Measurements from ENCODE around the gene ELMOD1. TPM values are rescaled to one million over a fixed set of nuclear protein-coding genes. Genes with fewer than 3 reads are reported as not detected.

Gene ELMOD1
- total and polyA plus RNA-seq, 2 donors (not counting 1 experiment from before 2014, with no cell fraction given) = not detected

DNA sequence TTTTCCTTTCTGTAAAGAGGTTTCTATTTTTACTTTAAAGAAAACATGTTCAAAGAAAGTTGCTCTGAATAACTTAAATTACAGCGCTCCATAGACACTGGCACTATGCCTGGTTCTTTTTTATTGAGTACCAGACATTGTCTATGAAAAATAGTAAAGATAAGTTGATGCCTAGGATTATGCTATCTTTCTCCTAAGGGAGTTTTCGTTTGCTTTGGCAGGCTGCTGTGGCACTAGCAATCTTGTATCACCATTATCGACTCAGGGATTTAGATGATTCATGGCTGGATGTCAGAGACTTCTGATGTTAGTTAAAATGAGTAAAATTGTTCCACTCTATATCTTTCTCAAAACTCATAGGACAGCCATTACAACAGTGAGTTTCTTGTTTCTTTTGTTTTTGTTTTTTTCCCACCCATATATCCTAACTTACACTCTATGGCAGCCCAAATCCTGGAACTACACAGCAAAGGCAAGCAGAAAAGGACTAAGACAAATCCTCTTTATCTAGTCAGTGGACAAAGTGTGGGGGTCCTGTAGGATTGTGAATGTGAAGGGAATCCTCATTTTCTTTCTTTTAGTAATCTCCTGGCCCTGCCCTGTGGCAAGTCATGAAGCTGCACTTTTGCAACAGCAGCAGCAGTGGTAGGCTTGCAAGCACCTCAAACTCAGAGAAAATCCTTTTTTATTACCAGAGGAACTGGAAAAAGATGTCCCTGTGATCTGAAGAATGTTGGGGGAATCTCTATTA, 100.2 kb downstream of the ELMOD1 start:
- WGBS (ENCODE audit: insufficient coverage) = no CpG with 5 or more reads among the region's 3 CpGs
- DNase-seq (no peak), ATAC-seq (ENCODE audit: low read depth) (no peak)
- intact Hi-C loops (cut with micrococcal nuclease) = loop anchor here (10.0 kb wide), 1 partner anchor 1536 kb away; no protein-coding TSS in a partner anchor
- Mint-ChIP-seq H3K4me3 (no peak overlapping the region), H3K27ac (no peak overlapping the region), H3K9me3 (ENCODE audit: insufficient read depth) (no peaks in the 10 kb centered on the region), H3K27me3 (peaks cover 21% of the 10 kb centered on the region), H3K4me1 (no peaks in the 10 kb centered on the region)
- H3K27ac ChIP-seq (ENCODE audit: low read length in 2 of 2) = no peak overlapping the region
- TF ChIP-seq, protein P1, sequence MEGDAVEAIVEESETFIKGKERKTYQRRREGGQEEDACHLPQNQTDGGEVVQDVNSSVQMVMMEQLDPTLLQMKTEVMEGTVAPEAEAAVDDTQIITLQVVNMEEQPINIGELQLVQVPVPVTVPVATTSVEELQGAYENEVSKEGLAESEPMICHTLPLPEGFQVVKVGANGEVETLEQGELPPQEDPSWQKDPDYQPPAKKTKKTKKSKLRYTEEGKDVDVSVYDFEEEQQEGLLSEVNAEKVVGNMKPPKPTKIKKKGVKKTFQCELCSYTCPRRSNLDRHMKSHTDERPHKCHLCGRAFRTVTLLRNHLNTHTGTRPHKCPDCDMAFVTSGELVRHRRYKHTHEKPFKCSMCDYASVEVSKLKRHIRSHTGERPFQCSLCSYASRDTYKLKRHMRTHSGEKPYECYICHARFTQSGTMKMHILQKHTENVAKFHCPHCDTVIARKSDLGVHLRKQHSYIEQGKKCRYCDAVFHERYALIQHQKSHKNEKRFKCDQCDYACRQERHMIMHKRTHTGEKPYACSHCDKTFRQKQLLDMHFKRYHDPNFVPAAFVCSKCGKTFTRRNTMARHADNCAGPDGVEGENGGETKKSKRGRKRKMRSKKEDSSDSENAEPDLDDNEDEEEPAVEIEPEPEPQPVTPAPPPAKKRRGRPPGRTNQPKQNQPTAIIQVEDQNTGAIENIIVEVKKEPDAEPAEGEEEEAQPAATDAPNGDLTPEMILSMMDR (IDR thresholded peaks at IDR 0.05) = no peak
- no peak for TF ChIP-seq EZH2 (IDR thresholded peaks at IDR 0.05; ENCODE audit: borderline replicate concordance, insufficient read depth, low read depth, low read length, poor library complexity, severe bottlenecking)
- POLR2A ChIA-PET = no interaction called here
- no peaks in the 10 kb centered on the region for H4K20me1 ChIP-seq (ENCODE audit: control insufficient read depth, insufficient read depth, low read length, poor library complexity, severe bottlenecking)
- H3K27me3 ChIP-seq (replicated peaks in 1 of 4; ENCODE audit: control extremely low read depth in 1 of 4, control insufficient read depth in 3 of 4, insufficient read depth in 4 of 4, low read length in 3 of 4) = peaks cover 0 to 2% (median under 1%) of the 10 kb centered on the region in 4 experiments
- no peak overlapping the region for H2AFZ ChIP-seq (ENCODE audit: insufficient read depth, low read depth, low read length, poor library complexity, severe bottlenecking)
- no peaks in the 10 kb centered on the region for H3K36me3 ChIP-seq (replicated peaks in 1 of 2; ENCODE audit: control extremely low read depth in 1 of 2, control insufficient read depth in 1 of 2, extremely low read depth in 1 of 2, insufficient read depth in 2 of 2, low read length in 1 of 2)
- H3K4me1 ChIP-seq (ENCODE audit: control insufficient read depth in 2 of 2, insufficient read depth in 2 of 2, low read length in 2 of 2) = no peaks in the 10 kb centered on the region
- no peaks in the 10 kb centered on the region for H3K9me3 ChIP-seq (ENCODE audit: control extremely low read depth in 1 of 3, control insufficient read depth in 2 of 3, insufficient read depth in 1 of 3, low read length in 2 of 3)
- no peaks in the 10 kb centered on the region for H3K79me2 ChIP-seq (ENCODE audit: control insufficient read depth, insufficient read depth, low read length)
- CTCF ChIA-PET = interaction anchor here (0.6 to 4.2 kb wide), 4 partner anchors 113 to 141 kb away, joined by 4 to 73 read pairs (median 40); partner anchors contain the start of gene ALKBH8
- no peak overlapping the region for H3K4me2 ChIP-seq (replicated peaks; ENCODE audit: low read depth, low read length, poor library complexity, severe bottlenecking)
- no peak overlapping the region for H3K4me3 ChIP-seq (ENCODE audit: control extremely low read depth in 1 of 5, extremely low read depth in 1 of 5, insufficient read depth in 1 of 5, low read depth in 2 of 5, low read length in 4 of 5)
- H3K9ac ChIP-seq (ENCODE audit: low read length) = no peak overlapping the region

DNA sequence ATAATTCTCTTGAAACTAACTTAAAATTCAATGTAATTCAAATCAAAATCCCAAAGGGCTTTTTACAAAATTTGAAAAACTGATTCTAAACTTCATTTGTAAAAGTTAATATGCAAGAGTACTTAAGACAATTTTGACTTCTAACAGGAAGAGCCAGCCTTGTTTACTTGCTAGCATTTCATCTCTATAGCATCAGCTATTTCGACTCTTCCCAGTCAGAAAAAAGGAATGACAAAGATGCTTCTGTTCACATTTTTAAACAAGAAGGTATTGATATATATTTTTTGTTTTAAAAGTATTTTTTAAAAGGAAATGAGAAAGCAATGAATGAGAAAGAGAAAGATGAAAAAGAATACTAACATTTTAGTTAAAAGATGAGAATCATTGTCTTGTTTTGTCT, 104.5 kb downstream of the ELMOD1 start:
- H3K79me2 ChIP-seq (ENCODE audit: control insufficient read depth, insufficient read depth, low read length) = no peaks in the 10 kb centered on the region
- H3K27ac ChIP-seq (ENCODE audit: low read length in 2 of 2) = no peak overlapping the region
- no peak overlapping the region for H3K4me3 Mint-ChIP-seq
- H3K9me3 Mint-ChIP-seq (ENCODE audit: insufficient read depth) = no peaks in the 10 kb centered on the region
- H3K4me3 ChIP-seq (ENCODE audit: control extremely low read depth in 1 of 5, extremely low read depth in 1 of 5, insufficient read depth in 1 of 5, low read depth in 2 of 5, low read length in 4 of 5) = no peak overlapping the region
- H3K36me3 ChIP-seq (replicated peaks in 1 of 2; ENCODE audit: control extremely low read depth in 1 of 2, control insufficient read depth in 1 of 2, extremely low read depth in 1 of 2, insufficient read depth in 2 of 2, low read length in 1 of 2) = no peaks in the 10 kb centered on the region
- no peaks in the 10 kb centered on the region for H3K4me1 ChIP-seq (ENCODE audit: control insufficient read depth in 2 of 2, insufficient read depth in 2 of 2, low read length in 2 of 2)
- TF ChIP-seq, protein P1 (IDR thresholded peaks at IDR 0.05) = no peak
- TF ChIP-seq EZH2 (IDR thresholded peaks at IDR 0.05; ENCODE audit: borderline replicate concordance, insufficient read depth, low read depth, low read length, poor library complexity, severe bottlenecking) = no peak
- peaks cover 33% of the 10 kb centered on the region for H3K27me3 Mint-ChIP-seq
- no peaks in the 10 kb centered on the region for H3K4me1 Mint-ChIP-seq
- no peaks in the 10 kb centered on the region for H3K9me3 ChIP-seq (ENCODE audit: control extremely low read depth in 1 of 3, control insufficient read depth in 2 of 3, insufficient read depth in 1 of 3, low read length in 2 of 3)
- ChIA-PET CTCF (no interaction called here), POLR2A (no interaction called here)
- WGBS (ENCODE audit: insufficient coverage) = no CpG with 5 or more reads among the region's 1 CpG
- intact Hi-C loops (cut with micrococcal nuclease) = loop anchor here (10.0 kb wide), 1 partner anchor 1541 kb away; no protein-coding TSS in a partner anchor
- no peak overlapping the region for H3K9ac ChIP-seq (ENCODE audit: low read length)
- H3K27ac Mint-ChIP-seq = no peak overlapping the region
- no peak for ATAC-seq (ENCODE audit: low read depth)
- no peak for DNase-seq
- no peaks in the 10 kb centered on the region for H4K20me1 ChIP-seq (ENCODE audit: control insufficient read depth, insufficient read depth, low read length, poor library complexity, severe bottlenecking)
- no peak overlapping the region for H2AFZ ChIP-seq (ENCODE audit: insufficient read depth, low read depth, low read length, poor library complexity, severe bottlenecking)
- no peak overlapping the region for H3K4me2 ChIP-seq (replicated peaks; ENCODE audit: low read depth, low read length, poor library complexity, severe bottlenecking)
- H3K27me3 ChIP-seq (replicated peaks in 1 of 4; ENCODE audit: control extremely low read depth in 1 of 4, control insufficient read depth in 3 of 4, insufficient read depth in 4 of 4, low read length in 3 of 4) = peaks cover 0 to 4% (median 1%) of the 10 kb centered on the region in 4 experiments
